Thymus (tissue), 11 donors: ENCODE measurements around the gene POU2AF3. TPM values are rescaled to one million over a fixed set of nuclear protein-coding genes. Genes with fewer than 3 reads are reported as not detected.

Experiments
- DNase-seq, 9 donors: peaks; one replicate each; pipeline ENCODE4 v3.0.0-alpha.2; 2013; ENCODE audit warnings: low spot score in 9 of 9, low read depth in 6 of 9, missing footprints in 1 of 9
- H3K27ac ChIP-seq, 2 donors: one replicate each; pipeline ENCODE4 v1.5.1; 2013; ENCODE audit warnings: control low read depth in 1 of 2, low read depth in 1 of 2, low read length in 1 of 2, mild to moderate bottlenecking in 1 of 2, moderate library complexity in 1 of 2
- H3K27me3 ChIP-seq, 2 donors: one replicate each; pipeline ENCODE4 v1.5.1; 2013; ENCODE audit warnings: low read length in 1 of 2; ENCODE audit not compliant: control insufficient read depth in 2 of 2, insufficient read depth in 1 of 2
- H3K36me3 ChIP-seq, 2 donors: one replicate each; pipeline ENCODE4 v1.5.1; 2013; ENCODE audit warnings: low read length in 1 of 2, mild to moderate bottlenecking in 1 of 2, moderate library complexity in 1 of 2; ENCODE audit not compliant: control insufficient read depth in 2 of 2, insufficient read depth in 2 of 2
- H3K4me1 ChIP-seq, 2 donors: one replicate each; pipeline ENCODE4 v1.5.1; 2013; ENCODE audit warnings: low read length in 2 of 2; ENCODE audit not compliant: control insufficient read depth in 2 of 2, insufficient read depth in 2 of 2
- H3K4me3 ChIP-seq, 2 donors: one replicate each; pipeline ENCODE4 v1.5.1; 2013; ENCODE audit warnings: low read length in 2 of 2, control low read depth in 1 of 2, mild to moderate bottlenecking in 1 of 2
- H3K9me3 ChIP-seq, 2 donors: one replicate each; pipeline ENCODE4 v1.5.1; 2013; ENCODE audit warnings: low read length in 1 of 2, mild to moderate bottlenecking in 1 of 2; ENCODE audit not compliant: control insufficient read depth in 2 of 2, insufficient read depth in 1 of 2
- WGBS: extraction: QIAGEN DNeasy Blood & Tissue Kit; methylation state at CpG from one replicate; pipeline ENCODE4 v1.1.7; 2013; 5-methylcytosine and 5-hydroxymethylcytosine counted together
- polyA plus RNA-seq: library from polyadenylated mRNA; stranded (reverse); fragments of 200-250 nt; gene quantifications from one replicate; pipeline ENCODE4 v1.2.3, GENCODE V29; 2013
- total RNA-seq: library from RNA; stranded (reverse); fragments of 120-200 nt; gene quantifications from one replicate; pipeline ENCODE4 v1.2.4, GENCODE V29; 2013
- donor health status: healthy.

The POU2AF3 gene
- total and polyA plus RNA-seq, 2 donors, result 2.7 to 3.5 TPM

GRCh38 chr11:111353776-111354600 lies 55.6 kb downstream of the POU2AF3 start:
- Histone ChIP-seq H3K27me3 (no peaks in the 10 kb centered on the region), H3K27ac (no peak overlapping the region), H3K4me3 (no peak overlapping the region), H3K9me3 (peaks cover 0 to 4% of the 10 kb centered on the region in 2 donors), H3K36me3 (no peaks in the 10 kb centered on the region), H3K4me1 (no peaks in the 10 kb centered on the region)
- WGBS, result 93% methylated on average over 16 of the region's 16 CpGs
- no peak for DNase-seq

GRCh38 chr11:111354601-111354891 lies 56.2 kb downstream of the POU2AF3 start:
- H3K36me3 ChIP-seq, result no peaks in the 10 kb centered on the region
- H3K27ac ChIP-seq, result no peak overlapping the region
- H3K27me3 ChIP-seq, result no peaks in the 10 kb centered on the region
- DNase-seq, result no peak
- H3K9me3 ChIP-seq, result peaks cover 0 to 4% of the 10 kb centered on the region in 2 donors
- H3K4me1 ChIP-seq, result no peaks in the 10 kb centered on the region
- 96% methylated on average over 2 of the region's 2 CpGs for WGBS
- H3K4me3 ChIP-seq, result no peak overlapping the region

GRCh38 chr11:111355101-111355500 lies 56.8 kb downstream of the POU2AF3 start:
- 93% methylated on average over 5 of the region's 5 CpGs for WGBS
- H3K4me3 ChIP-seq, result no peak overlapping the region
- H3K27ac ChIP-seq, result no peak overlapping the region
- peaks cover 0 to 4% of the 10 kb centered on the region in 2 donors for H3K9me3 ChIP-seq
- H3K4me1 ChIP-seq, result no peaks in the 10 kb centered on the region
- H3K27me3 ChIP-seq, result no peaks in the 10 kb centered on the region
- H3K36me3 ChIP-seq, result no peaks in the 10 kb centered on the region
- DNase-seq, result no peak

- no peaks in the 10 kb centered on the region for H3K27me3 ChIP-seq
- 74% methylated on average over 5 of the region's 5 CpGs for WGBS
- H3K27ac ChIP-seq, result no peak overlapping the region
- peaks cover 0 to 4% of the 10 kb centered on the region in 2 donors for H3K9me3 ChIP-seq
- no peak overlapping the region for H3K4me3 ChIP-seq
- DNase-seq, result no peak
- no peaks in the 10 kb centered on the region for H3K36me3 ChIP-seq
- H3K4me1 ChIP-seq, result no peaks in the 10 kb centered on the region
Measured at GRCh38 chr11:111355956-111356659, 57.8 kb downstream of the POU2AF3 start.

- no peaks in the 10 kb centered on the region for H3K27me3 ChIP-seq
- no peak for DNase-seq
- 95% methylated on average over 3 of the region's 3 CpGs for WGBS
- H3K4me1 ChIP-seq, result no peaks in the 10 kb centered on the region
- H3K27ac ChIP-seq, result no peak overlapping the region
- H3K36me3 ChIP-seq, result no peaks in the 10 kb centered on the region
- peaks cover 0 to 4% of the 10 kb centered on the region in 2 donors for H3K9me3 ChIP-seq
- no peak overlapping the region for H3K4me3 ChIP-seq
Measured at GRCh38 chr11:111356660-111357048, 58.3 kb downstream of the POU2AF3 start.

GRCh38 chr11:111357150-111358037 lies 59.0 kb downstream of the POU2AF3 start:
- no peaks in the 10 kb centered on the region for H3K36me3 ChIP-seq
- WGBS, result 94% methylated on average over 18 of the region's 18 CpGs
- no peak overlapping the region for H3K27ac ChIP-seq
- no peak for DNase-seq
- no peak overlapping the region for H3K4me3 ChIP-seq
- H3K27me3 ChIP-seq, result no peaks in the 10 kb centered on the region
- peaks cover 0 to 4% of the 10 kb centered on the region in 2 donors for H3K9me3 ChIP-seq
- no peaks in the 10 kb centered on the region for H3K4me1 ChIP-seq

Other genes with a start within 250 kb of the POU2AF3 start
- gene POU2AF2, start 52.8 kb upstream of the POU2AF3 start, total RNA-seq, result 1.0 TPM
- gene POU2AF2, start 52.8 kb upstream of the POU2AF3 start, polyA plus RNA-seq, result 0.32 TPM
- gene POU2AF1, start 80.7 kb downstream of the POU2AF3 start, total RNA-seq, result 0.90 TPM
- 11.7 TPM for gene POU2AF1, start 80.7 kb downstream of the POU2AF3 start, polyA plus RNA-seq
- 0.05 TPM for gene BTG4, start 213.8 kb downstream of the POU2AF3 start, total RNA-seq
- gene BTG4, start 213.8 kb downstream of the POU2AF3 start, polyA plus RNA-seq, result 0.25 TPM
- gene HOATZ, start 216.2 kb downstream of the POU2AF3 start, total RNA-seq, result 0.19 TPM
- 1.2 TPM for gene HOATZ, start 216.2 kb downstream of the POU2AF3 start, polyA plus RNA-seq
- gene LAYN, start 242.2 kb downstream of the POU2AF3 start, total RNA-seq, result 11.5 TPM
- gene LAYN, start 242.2 kb downstream of the POU2AF3 start, polyA plus RNA-seq, result 30.9 TPM